Neural progenitor cell (in vitro differentiated cells): ENCODE measurements around the gene KNDC1. TPM values are rescaled to one million over a fixed set of nuclear protein-coding genes. Genes with fewer than 3 reads are reported as not detected.

Source experiments
- DNase-seq: peaks from one replicate; pipeline ENCODE4 v3.0.0-alpha.2; 2016; ENCODE audit warnings: low spot score
- H2AFZ ChIP-seq: fragments of 200-600 bp; sonication (generic); replicated peaks from 2 replicates; pipeline ENCODE4 v1.6.1; 2016; ENCODE audit warnings: antibody characterized with exemption
- H3F3A ChIP-seq: fragments of 200-600 bp; sonication (generic); 2 replicates; pipeline ENCODE4 v1.6.1; 2016; ENCODE audit warnings: antibody characterized with exemption, low read depth
- H3K27ac ChIP-seq: fragments of 200-600 bp; sonication (generic); 2 replicates; pipeline ENCODE4 v1.5.1; 2016; ENCODE audit warnings: mild to moderate bottlenecking
- H3K27me3 ChIP-seq: fragments of 200-600 bp; sonication (generic); 2 replicates; pipeline ENCODE4 v1.6.1; 2016; ENCODE audit warnings: mild to moderate bottlenecking, moderate library complexity
- H3K36me3 ChIP-seq: fragments of 200-600 bp; sonication (generic); 2 replicates; pipeline ENCODE4 v1.5.1; 2016
- H3K4me1 ChIP-seq: fragments of 200-600 bp; sonication (generic); 2 replicates; pipeline ENCODE4 v1.6.1; 2016; ENCODE audit warnings: mixed run types
- H3K4me2 ChIP-seq: fragments of 200-600 bp; sonication (generic); 2 replicates; pipeline ENCODE4 v1.6.1; 2016
- H3K4me3 ChIP-seq: fragments of 200-600 bp; sonication (generic); 2 replicates; pipeline ENCODE4 v1.5.1; 2016
- H3K79me2 ChIP-seq: fragments of 200-600 bp; sonication (generic); 2 replicates; pipeline ENCODE4 v1.6.1; 2016; ENCODE audit warnings: low read depth
- H3K9ac ChIP-seq: fragments of 200-600 bp; sonication (generic); 2 replicates; pipeline ENCODE4 v1.6.1; 2016
- H3K9me3 ChIP-seq: fragments of 200-600 bp; sonication (generic); 2 replicates; pipeline ENCODE4 v1.5.1; 2016; ENCODE audit warnings: low read depth
- H4K20me1 ChIP-seq: fragments of 200-600 bp; sonication (generic); 2 replicates; pipeline ENCODE4 v1.6.1; 2016; ENCODE audit warnings: low read depth
- H3K27ac Mint-ChIP-seq: 3 replicates; pipeline ENCODE4 v1.8.0; 2021; ENCODE audit warnings: mixed read lengths
- H3K27me3 Mint-ChIP-seq: 2 replicates; pipeline ENCODE4 v1.8.0; 2022; ENCODE audit warnings: low read depth, mild to moderate bottlenecking, inconsistent platforms, moderate library complexity, mixed read lengths; ENCODE audit not compliant: insufficient read depth
- H3K36me3 Mint-ChIP-seq: 3 replicates; pipeline ENCODE4 v1.8.0; 2021; ENCODE audit warnings: mixed read lengths
- H3K4me1 Mint-ChIP-seq: 3 replicates; pipeline ENCODE4 v1.8.0; 2021; ENCODE audit warnings: mixed read lengths
- H3K4me3 Mint-ChIP-seq: 3 replicates; pipeline ENCODE4 v1.8.0; 2021; ENCODE audit warnings: mild to moderate bottlenecking, moderate library complexity, mixed read lengths
- H3K9me3 Mint-ChIP-seq: 3 replicates; pipeline ENCODE4 v1.8.0; 2020; ENCODE audit warnings: mixed read lengths
- EZH2 ChIP-seq: fragments of 200-600 bp; sonication (generic); IDR thresholded peaks from 2 replicates; pipeline ENCODE4 v1.6.1; 2017; ENCODE audit warnings: antibody characterized with exemption, mild to moderate bottlenecking, moderate library complexity
- EZH2phosphoT487 ChIP-seq: fragments of 200-600 bp; sonication (generic); IDR thresholded peaks from 2 replicates; pipeline ENCODE4 v1.6.1; 2017; ENCODE audit warnings: antibody characterized with exemption
- total RNA-seq: library from RNA; depleted of rRNA; stranded (reverse); fragments of >200 nt; gene quantifications from 2 replicates; pipeline ENCODE4 v1.2.3, GENCODE V29; 2015; ENCODE audit warnings: low replicate concordance
- TF ChIP-seq, protein P1 (sequence below): fragments of 200-600 bp; sonication (generic); IDR thresholded peaks from 2 replicates; pipeline ENCODE4 v1.5.1; 2017; ENCODE audit warnings: antibody characterized with exemption, mild to moderate bottlenecking

KNDC1 gene
- total RNA-seq, 1 donor from 2014 or later, result 1.8 TPM

DNA sequence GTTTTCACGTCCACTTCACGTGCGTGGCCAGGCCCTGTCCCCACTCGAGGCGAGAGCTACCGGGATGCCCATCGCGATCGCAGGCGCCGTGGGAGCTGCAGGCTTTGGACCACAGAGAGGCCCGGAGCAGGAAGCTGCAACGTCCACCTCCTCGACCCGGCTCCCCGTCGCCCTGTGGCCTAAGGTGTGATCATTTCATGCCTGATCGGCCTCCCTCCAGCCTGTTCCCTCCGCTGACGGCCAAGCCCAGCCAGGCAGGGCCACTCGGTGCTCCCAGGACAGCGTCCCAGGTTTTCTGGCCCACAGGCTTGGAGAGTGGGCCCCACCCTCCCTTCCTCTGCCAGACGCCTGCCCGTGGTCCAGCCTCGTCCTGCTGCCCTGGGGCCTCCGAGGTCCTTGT, 19.6 kb downstream of the KNDC1 start:
- Histone ChIP-seq H3K27ac (no peak overlapping the region), H3K4me2 (no peak overlapping the region), H3K4me1 (no peaks in the 10 kb centered on the region), H3K27me3 (no peaks in the 10 kb centered on the region), H3K9ac (no peak overlapping the region), H4K20me1 (no peaks in the 10 kb centered on the region), H3K36me3 (no peaks in the 10 kb centered on the region), H3K79me2 (no peaks in the 10 kb centered on the region), H2AFZ (no peak overlapping the region), H3K4me3 (no peak overlapping the region), H3K9me3 (no peaks in the 10 kb centered on the region), H3F3A (peaks cover 17% of the 10 kb centered on the region)
- no peak for DNase-seq
- H3K9me3 Mint-ChIP-seq, result peaks cover 12% of the 10 kb centered on the region
- no peak overlapping the region for H3K4me3 Mint-ChIP-seq
- H3K27me3 Mint-ChIP-seq, result peaks cover 11% of the 10 kb centered on the region
- H3K4me1 Mint-ChIP-seq, result no peaks in the 10 kb centered on the region
- TF ChIP-seq EZH2phosphoT487 (no peak), EZH2 (no peak)
- H3K27ac Mint-ChIP-seq, result no peak overlapping the region
- peaks cover 13% of the 10 kb centered on the region for H3K36me3 Mint-ChIP-seq

DNA sequence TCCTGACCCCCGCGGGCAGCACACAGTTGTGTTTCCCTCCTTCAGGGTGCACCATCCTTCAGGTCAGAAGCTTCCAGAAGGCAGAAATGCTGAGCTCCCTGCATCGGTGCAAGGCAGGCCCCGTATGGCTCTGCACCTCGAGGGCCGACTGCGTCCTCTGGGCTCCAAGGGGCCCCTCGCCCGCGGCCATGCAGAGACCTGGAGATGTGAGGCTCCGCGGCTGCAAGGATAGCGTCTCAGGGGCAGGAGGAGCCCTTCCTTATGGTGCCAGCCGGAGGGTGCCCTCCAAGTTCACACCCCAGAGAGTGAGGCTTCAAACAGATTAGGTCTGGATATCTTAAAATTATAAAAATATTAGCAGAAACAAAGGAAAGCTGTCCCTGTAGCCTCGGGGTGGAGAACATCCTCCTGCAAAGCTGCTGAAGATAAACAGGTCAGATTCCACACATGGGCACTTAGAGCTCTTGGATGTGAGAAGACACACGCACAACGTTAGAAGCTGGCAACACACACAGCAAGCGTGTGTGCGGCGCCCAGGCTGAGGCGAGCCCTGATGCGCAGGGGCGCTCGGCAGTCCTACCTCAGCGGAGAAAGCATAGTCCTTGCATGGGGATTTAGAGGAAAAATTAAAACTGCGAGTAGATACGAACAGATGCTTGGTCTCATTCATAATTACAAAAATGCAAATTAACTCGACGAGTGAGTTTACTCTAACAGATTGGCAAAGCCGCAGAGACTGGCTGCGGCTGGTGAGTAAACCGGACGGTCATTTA, 20.4 kb downstream of the KNDC1 start:
- H3F3A ChIP-seq, result peaks cover 17% of the 10 kb centered on the region
- H3K27ac ChIP-seq, result no peak overlapping the region
- Mint-ChIP-seq H3K4me3 (no peak overlapping the region), H3K4me1 (no peaks in the 10 kb centered on the region), H3K27ac (peak overlapping the region; percentile 88), H3K27me3 (peaks cover 11% of the 10 kb centered on the region), H3K9me3 (peaks cover 10% of the 10 kb centered on the region), H3K36me3 (peaks cover 13% of the 10 kb centered on the region)
- no peak overlapping the region for H3K4me2 ChIP-seq
- H3K9me3 ChIP-seq, result no peaks in the 10 kb centered on the region
- DNase-seq, result no peak
- no peaks in the 10 kb centered on the region for H4K20me1 ChIP-seq
- no peaks in the 10 kb centered on the region for H3K79me2 ChIP-seq
- no peak for TF ChIP-seq EZH2
- no peak for TF ChIP-seq EZH2phosphoT487
- TF ChIP-seq, protein P1, sequence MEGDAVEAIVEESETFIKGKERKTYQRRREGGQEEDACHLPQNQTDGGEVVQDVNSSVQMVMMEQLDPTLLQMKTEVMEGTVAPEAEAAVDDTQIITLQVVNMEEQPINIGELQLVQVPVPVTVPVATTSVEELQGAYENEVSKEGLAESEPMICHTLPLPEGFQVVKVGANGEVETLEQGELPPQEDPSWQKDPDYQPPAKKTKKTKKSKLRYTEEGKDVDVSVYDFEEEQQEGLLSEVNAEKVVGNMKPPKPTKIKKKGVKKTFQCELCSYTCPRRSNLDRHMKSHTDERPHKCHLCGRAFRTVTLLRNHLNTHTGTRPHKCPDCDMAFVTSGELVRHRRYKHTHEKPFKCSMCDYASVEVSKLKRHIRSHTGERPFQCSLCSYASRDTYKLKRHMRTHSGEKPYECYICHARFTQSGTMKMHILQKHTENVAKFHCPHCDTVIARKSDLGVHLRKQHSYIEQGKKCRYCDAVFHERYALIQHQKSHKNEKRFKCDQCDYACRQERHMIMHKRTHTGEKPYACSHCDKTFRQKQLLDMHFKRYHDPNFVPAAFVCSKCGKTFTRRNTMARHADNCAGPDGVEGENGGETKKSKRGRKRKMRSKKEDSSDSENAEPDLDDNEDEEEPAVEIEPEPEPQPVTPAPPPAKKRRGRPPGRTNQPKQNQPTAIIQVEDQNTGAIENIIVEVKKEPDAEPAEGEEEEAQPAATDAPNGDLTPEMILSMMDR, result no peak
- H3K9ac ChIP-seq, result no peak overlapping the region
- no peaks in the 10 kb centered on the region for H3K4me1 ChIP-seq
- H2AFZ ChIP-seq, result no peak overlapping the region
- no peak overlapping the region for H3K4me3 ChIP-seq
- H3K27me3 ChIP-seq, result no peaks in the 10 kb centered on the region
- no peaks in the 10 kb centered on the region for H3K36me3 ChIP-seq

DNA sequence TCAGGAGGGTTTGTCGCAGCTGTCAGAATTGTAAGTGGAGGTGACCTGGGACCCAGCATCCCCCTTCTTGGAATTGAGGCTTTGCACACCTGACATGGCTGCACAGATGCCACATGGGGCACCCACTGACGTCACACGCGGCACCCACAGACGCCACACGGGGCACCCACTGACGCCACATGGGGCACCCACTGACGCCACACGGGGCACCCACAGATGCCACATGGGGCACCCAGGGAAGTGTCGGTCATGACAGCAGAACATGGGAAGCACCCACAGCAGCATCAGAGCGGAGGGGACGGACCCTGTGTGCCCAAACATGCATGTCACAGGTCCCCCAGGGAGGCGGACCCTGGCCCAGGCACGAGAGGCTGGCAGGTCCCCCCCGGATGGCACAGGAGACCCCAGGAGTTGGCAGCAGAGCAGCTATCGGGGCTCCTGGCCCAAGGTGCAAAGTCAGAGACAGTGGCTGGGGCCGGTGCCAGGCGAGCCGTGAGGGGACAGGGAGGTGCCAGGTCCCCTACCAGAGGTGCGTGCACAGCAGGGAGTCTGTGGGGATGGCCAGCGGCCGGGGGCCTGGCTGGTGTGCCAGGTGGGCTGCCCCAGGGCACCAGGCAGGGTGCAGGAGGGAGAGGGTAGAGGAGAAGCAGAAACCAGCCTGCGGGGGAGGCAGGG, 21.1 kb downstream of the KNDC1 start:
- Mint-ChIP-seq H3K4me1 (no peaks in the 10 kb centered on the region), H3K4me3 (no peak overlapping the region), H3K27me3 (peaks cover 11% of the 10 kb centered on the region), H3K27ac (no peak overlapping the region), H3K9me3 (peaks cover 10% of the 10 kb centered on the region), H3K36me3 (peaks cover 13% of the 10 kb centered on the region)
- Histone ChIP-seq H4K20me1 (no peaks in the 10 kb centered on the region), H3F3A (peaks cover 17% of the 10 kb centered on the region), H3K79me2 (no peaks in the 10 kb centered on the region), H3K9me3 (no peaks in the 10 kb centered on the region), H3K27ac (no peak overlapping the region), H3K4me3 (no peak overlapping the region), H3K4me2 (no peak overlapping the region), H2AFZ (no peak overlapping the region), H3K36me3 (no peaks in the 10 kb centered on the region), H3K4me1 (peaks cover 3% of the 10 kb centered on the region), H3K27me3 (no peaks in the 10 kb centered on the region), H3K9ac (no peak overlapping the region)
- TF ChIP-seq, protein P1, result no peak
- TF ChIP-seq EZH2phosphoT487 (no peak), EZH2 (no peak)
- DNase-seq, result no peak

DNA sequence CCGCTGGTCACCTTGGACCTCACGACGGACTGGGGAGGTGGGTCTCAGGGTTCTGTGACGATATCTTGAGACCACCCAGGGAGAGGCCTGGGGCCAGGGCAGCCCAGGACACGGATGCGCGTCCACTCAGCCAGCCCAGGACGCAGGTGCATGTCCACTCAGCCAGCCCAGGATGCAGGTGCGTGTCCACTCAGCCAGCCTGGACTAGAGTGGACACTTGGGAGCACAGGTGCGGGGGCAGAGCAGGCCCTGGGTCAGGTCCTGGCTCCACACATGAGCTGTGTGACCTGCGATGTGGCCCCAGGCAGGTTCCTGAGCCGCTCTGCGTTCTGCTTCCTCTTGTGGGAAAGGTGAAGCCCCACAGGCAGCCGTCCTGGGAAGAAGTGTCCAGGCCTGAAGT, 22.2 kb downstream of the KNDC1 start:
- H3K79me2 ChIP-seq, result no peaks in the 10 kb centered on the region
- H4K20me1 ChIP-seq, result no peaks in the 10 kb centered on the region
- H3K4me1 ChIP-seq, result peaks cover 7% of the 10 kb centered on the region
- no peak overlapping the region for H3K4me2 ChIP-seq
- H3K4me1 Mint-ChIP-seq, result peaks cover 6% of the 10 kb centered on the region
- no peaks in the 10 kb centered on the region for H3K36me3 ChIP-seq
- H3K27ac Mint-ChIP-seq, result no peak overlapping the region
- TF ChIP-seq EZH2 (no peak), EZH2phosphoT487 (no peak)
- TF ChIP-seq, protein P1, result no peak
- DNase-seq, result no peak
- H3K9me3 ChIP-seq, result no peaks in the 10 kb centered on the region
- no peaks in the 10 kb centered on the region for H3K27me3 ChIP-seq
- H3K4me3 ChIP-seq, result no peak overlapping the region
- no peak overlapping the region for H2AFZ ChIP-seq
- H3K9me3 Mint-ChIP-seq, result peaks cover 7% of the 10 kb centered on the region
- H3K9ac ChIP-seq, result no peak overlapping the region
- peaks cover 12% of the 10 kb centered on the region for H3F3A ChIP-seq
- H3K4me3 Mint-ChIP-seq, result no peak overlapping the region
- H3K27me3 Mint-ChIP-seq, result peaks cover 11% of the 10 kb centered on the region
- H3K36me3 Mint-ChIP-seq, result peaks cover 13% of the 10 kb centered on the region
- no peak overlapping the region for H3K27ac ChIP-seq
